H9 (cell line): ENCODE results near the gene NUDT16L1. TPM values are rescaled to one million over a fixed set of nuclear protein-coding genes. Genes with fewer than 3 reads are reported as not detected.

ENCODE experiments used
- DNase-seq: peaks from one replicate; pipeline ENCODE4 v3.0.0-alpha.2; 2017
- H2AFZ ChIP-seq: one replicate; pipeline ENCODE4 v1.6.1; 2013; ENCODE audit warnings: mild to moderate bottlenecking, low read length, control low read depth, moderate library complexity
- H2AK5ac ChIP-seq: 2 replicates; pipeline ENCODE4 v1.6.1; 2013; ENCODE audit warnings: low read length, control low read depth, mixed read lengths; ENCODE audit not compliant: insufficient read length
- H2BK120ac ChIP-seq: one replicate; pipeline ENCODE4 v1.6.1; 2013; ENCODE audit warnings: low read depth, mild to moderate bottlenecking, low read length, control low read depth, inconsistent platforms; ENCODE audit not compliant: poor library complexity, severe bottlenecking
- H2BK12ac ChIP-seq: 2 replicates; pipeline ENCODE4 v1.6.1; 2013; ENCODE audit warnings: low read length, control low read depth, mixed read lengths, low read depth; ENCODE audit not compliant: insufficient read length
- H2BK15ac ChIP-seq: 2 replicates; pipeline ENCODE4 v1.6.1; 2013; ENCODE audit warnings: low read depth, low read length, control low read depth
- H2BK20ac ChIP-seq: one replicate; pipeline ENCODE4 v1.6.1; 2013; ENCODE audit warnings: low read depth, mild to moderate bottlenecking, low read length, control low read depth, inconsistent platforms; ENCODE audit not compliant: poor library complexity, severe bottlenecking
- H2BK5ac ChIP-seq: 2 replicates; pipeline ENCODE4 v1.6.1; 2013; ENCODE audit warnings: low read length, control low read depth, mixed read lengths; ENCODE audit not compliant: insufficient read length
- H3K14ac ChIP-seq: 2 replicates; pipeline ENCODE4 v1.6.1; 2013; ENCODE audit warnings: low read length, control low read depth; ENCODE audit not compliant: insufficient read depth
- H3K18ac ChIP-seq: 2 replicates; pipeline ENCODE4 v1.6.1; 2013; ENCODE audit warnings: low read depth, mild to moderate bottlenecking, mixed read lengths, low read length, control low read depth; ENCODE audit not compliant: insufficient read length
- H3K23ac ChIP-seq: 2 replicates; pipeline ENCODE4 v1.6.1; 2013; ENCODE audit warnings: low read length, control low read depth, mixed read lengths, low read depth; ENCODE audit not compliant: insufficient read length
- H3K23me2 ChIP-seq: 2 replicates; pipeline ENCODE4 v1.6.1; 2013; ENCODE audit warnings: low read depth, mild to moderate bottlenecking, mixed read lengths, low read length, control low read depth; ENCODE audit not compliant: insufficient read length, poor library complexity, severe bottlenecking
- H3K27ac ChIP-seq: 2 replicates; pipeline ENCODE4 v1.5.1; 2013; ENCODE audit warnings: low read length, control low read depth, mixed read lengths, low read depth; ENCODE audit not compliant: insufficient read length
- H3K27me3 ChIP-seq: 2 replicates; pipeline ENCODE4 v1.6.1; 2013; ENCODE audit warnings: low read length, control low read depth, inconsistent platforms; ENCODE audit not compliant: insufficient read depth
- H3K4ac ChIP-seq: 2 replicates; pipeline ENCODE4 v1.6.1; 2013; ENCODE audit warnings: low read depth, mild to moderate bottlenecking, control low read depth, inconsistent platforms, low read length, moderate library complexity
- H3K4me1 ChIP-seq: 2 replicates; pipeline ENCODE4 v1.6.1; 2013; ENCODE audit warnings: low read length, control low read depth, inconsistent platforms; ENCODE audit not compliant: insufficient read depth
- H3K4me2 ChIP-seq: 2 replicates; pipeline ENCODE4 v1.6.1; 2013; ENCODE audit warnings: low read length, control low read depth, mixed read lengths; ENCODE audit not compliant: insufficient read length, insufficient read depth
- H3K56ac ChIP-seq: 2 replicates; pipeline ENCODE4 v1.6.1; 2013; ENCODE audit warnings: low read depth, mild to moderate bottlenecking, mixed read lengths, low read length, control low read depth; ENCODE audit not compliant: insufficient read length
- H3K79me1 ChIP-seq: 2 replicates; pipeline ENCODE4 v1.6.1; 2013; ENCODE audit warnings: low read depth, mild to moderate bottlenecking, moderate library complexity, low read length, control low read depth, inconsistent platforms; ENCODE audit not compliant: insufficient read depth, poor library complexity, severe bottlenecking
- H3K79me2 ChIP-seq: 2 replicates; pipeline ENCODE4 v1.6.1; 2013; ENCODE audit warnings: low read length, control low read depth, inconsistent platforms; ENCODE audit not compliant: insufficient read depth
- H3K9ac ChIP-seq: 2 replicates; pipeline ENCODE4 v1.6.1; 2013; ENCODE audit warnings: low read length, control low read depth, mixed read lengths; ENCODE audit not compliant: insufficient read length; ENCODE audit errors: extremely low read depth
- H3K9me3 ChIP-seq: one replicate; pipeline ENCODE4 v1.6.1; 2013; ENCODE audit warnings: low read depth, low read length, inconsistent platforms; ENCODE audit not compliant: control insufficient read depth
- H3T11ph ChIP-seq: one replicate; pipeline ENCODE4 v1.6.1; 2013; ENCODE audit warnings: mild to moderate bottlenecking, low read length, control low read depth, inconsistent platforms
- H4K20me1 ChIP-seq: one replicate; pipeline ENCODE4 v1.6.1; 2013; ENCODE audit not compliant: control insufficient read depth, insufficient read length, insufficient read depth
- H4K5ac ChIP-seq: 2 replicates; pipeline ENCODE4 v1.6.1; 2013; ENCODE audit warnings: low read depth, mild to moderate bottlenecking, mixed read lengths, low read length, control low read depth; ENCODE audit not compliant: insufficient read length
- H4K8ac ChIP-seq: replicated peaks from 2 replicates; pipeline ENCODE4 v1.6.1; 2013; ENCODE audit warnings: low read length, control low read depth, mixed read lengths, low read depth; ENCODE audit not compliant: insufficient read length
- H4K91ac ChIP-seq: 2 replicates; pipeline ENCODE4 v1.6.1; 2013; ENCODE audit warnings: low read depth, mild to moderate bottlenecking, moderate library complexity, mixed read lengths, low read length, control low read depth; ENCODE audit not compliant: insufficient read length
- H3K27ac Mint-ChIP-seq, 3 experiments: 2 replicates in 2 of 3; 3 replicates in 1 of 3; pipeline ENCODE4 v1.8.0; 2020 to 2021; ENCODE audit warnings: mixed read lengths in 3 of 3, mild to moderate bottlenecking in 1 of 3, moderate library complexity in 1 of 3
- H3K27me3 Mint-ChIP-seq: 2 replicates; pipeline ENCODE4 v1.8.0; 2021; ENCODE audit warnings: low read depth, mild to moderate bottlenecking, moderate library complexity, mixed read lengths
- H3K36me3 Mint-ChIP-seq, 3 experiments: 2 replicates in 2 of 3; 3 replicates in 1 of 3; pipeline ENCODE4 v1.8.0; 2020 to 2021; ENCODE audit warnings: low read depth in 3 of 3, mixed read lengths in 3 of 3; ENCODE audit not compliant: insufficient read depth in 1 of 3
- H3K4me1 Mint-ChIP-seq, 2 experiments: 2 replicates each; pipeline ENCODE4 v1.8.0; 2020; ENCODE audit warnings: mixed read lengths in 2 of 2
- H3K4me3 Mint-ChIP-seq, 2 experiments: 2 replicates in 1 of 2; 3 replicates in 1 of 2; pipeline ENCODE4 v1.8.0; 2020 to 2021; ENCODE audit warnings: mild to moderate bottlenecking in 2 of 2, mixed read lengths in 2 of 2, moderate library complexity in 1 of 2
- H3K9me3 Mint-ChIP-seq, 2 experiments: 2 replicates in 1 of 2; 3 replicates in 1 of 2; pipeline ENCODE4 v1.8.0; 2020; ENCODE audit warnings: mild to moderate bottlenecking in 2 of 2, mixed read lengths in 2 of 2, moderate library complexity in 1 of 2
- WGBS: extraction: QIAGEN DNeasy Blood & Tissue Kit; methylation state at CpG from one replicate; pipeline ENCODE4 v1.1.7; 2013; ENCODE audit warnings: missing lambda C conversion rate, low lambda C conversion rate, mixed read lengths; ENCODE audit not compliant: insufficient read length; ENCODE audit errors: extremely low coverage; 5-methylcytosine and 5-hydroxymethylcytosine counted together
- total RNA-seq: library from RNA; stranded (reverse); gene quantifications from 2 replicates; pipeline ENCODE4 v1.2.1, GENCODE V29; 2021
- TF ChIP-seq, protein P1 (sequence below): fragments of 200-600 bp; sonication (generic); conservative IDR thresholded peaks from 3 replicates; pipeline ENCODE4 v1.8.0; 2021; ENCODE audit warnings: antibody characterized with exemption, mild to moderate bottlenecking

NUDT16L1 gene
- total RNA-seq, 1 experiment from 2014 or later = 49.4 TPM

DNA sequence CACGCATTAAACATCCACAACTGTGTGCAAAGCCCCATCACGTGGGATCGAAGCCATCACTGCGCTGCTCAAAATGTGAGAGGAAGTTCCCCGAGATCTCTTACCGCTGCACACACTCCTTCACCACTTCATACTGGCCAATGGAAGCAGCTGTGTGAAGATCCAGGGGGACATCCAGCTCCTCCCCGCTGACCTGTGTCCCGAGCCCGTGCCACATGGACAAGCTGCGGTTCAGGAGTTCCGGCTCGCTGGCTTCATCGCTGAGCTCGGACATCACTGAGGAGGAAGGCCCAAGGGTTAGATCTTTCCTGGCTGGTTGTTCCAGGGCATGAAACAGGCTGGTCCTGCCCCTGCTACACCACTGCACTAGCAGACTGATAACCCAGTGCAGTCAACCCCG, 36.5 kb downstream of the NUDT16L1 start:
- DNase-seq = no peak
- no peak overlapping the region for H2BK120ac ChIP-seq
- no peak overlapping the region for H3K14ac ChIP-seq
- no peak overlapping the region for H3K4ac ChIP-seq
- H3K23me2 ChIP-seq = peaks cover 5% of the 10 kb centered on the region
- Mint-ChIP-seq H3K4me3 (no peak overlapping the region), H3K4me1 (peaks cover 4 to 6% of the 10 kb centered on the region in 2 experiments), H3K36me3 (peaks cover 3 to 43% (median 38%) of the 10 kb centered on the region in 3 experiments; a peak in 6 of 7 replicates), H3K9me3 (no peaks in the 10 kb centered on the region; a peak in 1 of 5 replicates), H3K27me3 (no peaks in the 10 kb centered on the region), H3K27ac (no peak overlapping the region)
- no peak overlapping the region for H2AFZ ChIP-seq
- H4K8ac ChIP-seq = no peak overlapping the region
- no peak overlapping the region for H3K27ac ChIP-seq
- H3K27me3 ChIP-seq = no peaks in the 10 kb centered on the region
- no peak overlapping the region for H3K18ac ChIP-seq
- peaks cover 4% of the 10 kb centered on the region; the same call in 1 of the 2 replicates for H3K79me2 ChIP-seq
- no peak overlapping the region for H2BK12ac ChIP-seq
- WGBS = no CpG with 5 or more reads among the region's 15 CpGs
- no peak overlapping the region for H2AK5ac ChIP-seq
- no peaks in the 10 kb centered on the region for H4K20me1 ChIP-seq
- no peak overlapping the region for H4K5ac ChIP-seq
- no peak overlapping the region for H4K91ac ChIP-seq
- H2BK15ac ChIP-seq = no peak overlapping the region
- no peak overlapping the region for H3K4me2 ChIP-seq
- H3K9ac ChIP-seq = no peak overlapping the region
- no peak overlapping the region for H2BK5ac ChIP-seq
- H2BK20ac ChIP-seq = no peak overlapping the region
- TF ChIP-seq, protein P1, sequence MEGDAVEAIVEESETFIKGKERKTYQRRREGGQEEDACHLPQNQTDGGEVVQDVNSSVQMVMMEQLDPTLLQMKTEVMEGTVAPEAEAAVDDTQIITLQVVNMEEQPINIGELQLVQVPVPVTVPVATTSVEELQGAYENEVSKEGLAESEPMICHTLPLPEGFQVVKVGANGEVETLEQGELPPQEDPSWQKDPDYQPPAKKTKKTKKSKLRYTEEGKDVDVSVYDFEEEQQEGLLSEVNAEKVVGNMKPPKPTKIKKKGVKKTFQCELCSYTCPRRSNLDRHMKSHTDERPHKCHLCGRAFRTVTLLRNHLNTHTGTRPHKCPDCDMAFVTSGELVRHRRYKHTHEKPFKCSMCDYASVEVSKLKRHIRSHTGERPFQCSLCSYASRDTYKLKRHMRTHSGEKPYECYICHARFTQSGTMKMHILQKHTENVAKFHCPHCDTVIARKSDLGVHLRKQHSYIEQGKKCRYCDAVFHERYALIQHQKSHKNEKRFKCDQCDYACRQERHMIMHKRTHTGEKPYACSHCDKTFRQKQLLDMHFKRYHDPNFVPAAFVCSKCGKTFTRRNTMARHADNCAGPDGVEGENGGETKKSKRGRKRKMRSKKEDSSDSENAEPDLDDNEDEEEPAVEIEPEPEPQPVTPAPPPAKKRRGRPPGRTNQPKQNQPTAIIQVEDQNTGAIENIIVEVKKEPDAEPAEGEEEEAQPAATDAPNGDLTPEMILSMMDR = no peak
- H3K79me1 ChIP-seq = peaks cover 6% of the 10 kb centered on the region
- H3K4me1 ChIP-seq = no peaks in the 10 kb centered on the region
- no peak overlapping the region for H3K56ac ChIP-seq
- no peak overlapping the region for H3T11ph ChIP-seq
- H3K9me3 ChIP-seq = no peaks in the 10 kb centered on the region
- no peak overlapping the region for H3K23ac ChIP-seq
